Kasumi-1 (cell line): ENCODE results near the gene STAG2.
"Not testable (repeated sequence)": the region's sequence is repeated elsewhere in the genome, so short reads cannot be mapped to it uniquely, and the experiment has no call there.

ENCODE experiments used
- DNase-seq, 2 experiments: peaks; one replicate each; lab custom pipeline; 2025; lab: John Stamatoyannopoulos, UW

Gene STAG2

DNA sequence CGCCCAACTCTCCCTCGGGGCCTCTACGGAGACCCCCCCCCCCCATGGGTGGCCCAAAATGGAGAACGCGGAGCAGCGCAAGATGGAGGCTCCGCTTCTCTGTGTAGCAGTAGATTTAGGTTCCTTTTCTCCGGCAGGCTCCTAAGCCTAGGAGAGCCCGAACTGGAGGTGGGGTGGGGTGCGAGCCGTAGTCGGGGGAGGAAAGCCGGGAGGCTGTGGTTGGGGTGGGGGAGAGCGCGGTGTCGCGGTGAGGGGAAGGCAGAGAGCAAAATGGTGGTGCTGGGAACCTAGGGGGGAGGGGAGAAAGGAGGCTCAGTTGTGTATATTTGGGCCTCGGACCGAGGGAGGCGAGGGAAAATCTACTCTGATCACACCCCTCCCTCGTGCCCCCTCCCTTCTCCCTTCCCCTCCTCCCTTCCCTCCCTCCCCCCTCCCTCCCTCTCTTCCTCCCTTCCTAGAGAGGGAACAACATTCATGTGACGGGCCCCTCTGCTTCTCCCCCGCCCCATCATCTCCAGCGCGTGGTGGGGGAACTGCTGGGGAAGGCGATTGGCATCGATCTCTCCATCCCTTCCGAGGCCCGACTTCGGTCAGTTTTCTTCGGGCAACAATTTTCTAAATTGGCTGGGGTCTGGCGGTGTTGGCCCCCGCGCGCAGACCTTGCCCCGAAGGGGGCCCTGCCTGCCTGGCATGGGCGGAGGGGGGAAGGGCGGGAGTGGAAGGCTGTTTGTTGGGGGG is at the start of gene STAG2:
Gene STAG2, plus strand, starts transcription at position 439 of the 738 bp plus-strand sequence. CDS start 60,922 bp downstream, outside the sequence.
- DNase-seq, result peak; percentile 64 to 75

DNA sequence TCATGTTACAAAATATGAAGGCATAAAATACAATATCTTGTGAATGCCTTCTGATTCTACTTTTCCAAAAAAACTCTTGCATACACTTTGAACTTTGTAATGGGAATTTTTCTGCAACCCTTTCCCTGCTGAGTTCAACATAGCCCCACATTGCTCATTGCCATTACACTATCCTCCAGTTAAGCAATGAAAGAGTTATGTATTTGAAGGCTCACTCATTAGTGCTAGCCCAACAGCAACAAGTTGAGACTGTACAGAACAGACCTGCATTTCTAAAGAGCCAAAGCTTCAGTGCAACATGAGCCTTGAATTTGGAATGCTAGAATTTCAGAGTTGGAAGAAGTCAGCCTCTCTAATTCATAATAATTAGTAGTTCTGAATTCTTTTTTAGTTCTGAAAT is 44.4 kb upstream of the STAG2 start:
- DNase-seq, result no peak

DNA sequence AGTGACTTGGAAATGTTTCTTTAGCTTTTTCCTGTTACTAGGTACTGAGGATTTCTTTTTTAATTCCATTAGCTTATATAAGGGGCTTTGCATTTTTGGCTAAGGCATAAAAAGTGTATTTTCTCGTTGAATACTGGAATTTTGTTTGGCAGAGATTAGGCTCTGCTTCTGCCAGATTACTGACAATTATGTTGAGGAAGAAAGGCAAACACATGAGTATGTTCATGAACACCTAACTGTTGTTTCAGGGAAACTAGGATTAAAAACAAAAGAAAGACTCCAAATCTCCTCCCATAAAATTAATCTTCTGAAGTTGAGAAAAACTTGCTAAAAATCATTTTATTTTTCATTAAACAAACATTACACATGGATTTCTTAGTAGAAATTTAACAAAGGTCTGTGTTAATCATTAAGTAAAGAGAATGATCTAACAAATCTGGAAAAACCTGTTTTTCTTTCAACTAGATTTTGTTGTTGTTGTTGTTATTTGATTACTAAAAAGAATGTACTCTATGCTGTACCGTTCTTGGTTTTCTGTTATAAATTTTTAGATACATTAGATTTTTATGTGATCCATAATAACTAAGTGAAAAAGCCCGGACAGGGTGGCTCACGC is 43.3 kb upstream of the STAG2 start:
- DNase-seq, result no peak

DNA sequence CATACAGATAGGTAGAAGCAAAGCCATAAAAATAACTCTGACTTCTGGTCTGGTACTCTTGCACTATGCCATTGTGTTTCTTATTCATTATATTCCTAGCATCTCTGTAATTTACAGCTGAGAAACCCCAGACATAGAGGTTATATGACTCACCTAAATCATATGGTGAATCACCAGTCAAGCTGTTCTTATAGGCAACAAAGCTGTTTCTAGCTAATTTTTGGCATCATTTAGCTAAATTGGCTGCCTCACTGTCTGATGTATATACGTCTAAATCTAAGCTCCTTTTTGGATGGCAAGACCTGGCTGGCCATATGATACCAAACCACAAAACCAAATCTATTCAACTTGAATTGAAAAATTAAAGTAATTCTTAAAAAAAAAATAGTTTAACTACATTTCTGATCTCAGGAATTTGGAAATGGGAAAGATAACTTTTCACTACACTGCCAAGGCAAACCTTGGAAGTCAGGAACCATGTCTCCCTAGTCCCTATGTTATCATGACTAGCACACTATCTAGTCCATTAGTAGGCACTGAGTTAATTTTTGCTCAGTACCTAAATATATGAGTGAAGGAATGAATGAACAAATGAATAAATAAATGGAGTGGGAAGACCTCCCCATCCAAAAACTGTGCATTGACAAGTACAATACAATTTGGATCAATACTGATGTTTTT is 41.3 kb upstream of the STAG2 start:
- no peak for DNase-seq

DNA sequence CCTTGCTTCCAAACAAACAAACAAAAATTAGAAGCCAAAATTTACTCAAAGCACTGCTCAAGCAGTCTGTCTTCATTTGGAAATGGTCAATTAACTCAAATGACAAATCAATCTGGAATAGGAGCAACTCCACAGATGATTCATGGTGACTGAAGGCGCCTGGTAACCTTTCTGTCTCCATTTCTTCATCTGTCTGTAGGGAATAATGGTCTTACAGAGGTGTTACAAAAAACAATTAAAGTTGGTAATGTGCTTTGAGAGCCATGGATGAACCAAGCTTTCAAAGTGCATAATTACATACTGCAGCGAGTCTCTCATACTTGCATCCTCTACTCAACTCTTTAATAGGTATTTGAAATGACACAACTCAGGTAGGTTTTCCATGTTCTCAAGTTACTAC is 38.3 kb upstream of the STAG2 start:
- DNase-seq, result no peak

DNA sequence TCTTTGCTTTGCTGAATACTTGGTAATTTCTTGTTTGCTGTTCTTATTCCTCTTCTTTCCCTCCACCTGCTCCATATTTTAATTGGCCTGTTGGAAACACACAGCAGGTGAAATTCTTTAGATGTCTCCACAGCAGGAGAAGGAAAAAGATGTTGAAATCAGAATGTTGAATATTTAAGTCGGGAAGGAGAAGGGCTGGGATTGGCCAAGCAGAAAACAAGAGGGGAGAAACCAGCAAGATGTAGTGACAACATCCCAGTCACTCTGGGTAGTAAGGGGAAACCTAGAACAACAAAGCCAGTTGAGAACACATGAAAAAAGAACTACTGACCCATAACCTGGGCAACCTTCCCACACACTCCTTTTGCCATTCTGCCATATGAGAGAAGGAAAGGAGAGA is 37.3 kb upstream of the STAG2 start:
- no peak for DNase-seq

DNA sequence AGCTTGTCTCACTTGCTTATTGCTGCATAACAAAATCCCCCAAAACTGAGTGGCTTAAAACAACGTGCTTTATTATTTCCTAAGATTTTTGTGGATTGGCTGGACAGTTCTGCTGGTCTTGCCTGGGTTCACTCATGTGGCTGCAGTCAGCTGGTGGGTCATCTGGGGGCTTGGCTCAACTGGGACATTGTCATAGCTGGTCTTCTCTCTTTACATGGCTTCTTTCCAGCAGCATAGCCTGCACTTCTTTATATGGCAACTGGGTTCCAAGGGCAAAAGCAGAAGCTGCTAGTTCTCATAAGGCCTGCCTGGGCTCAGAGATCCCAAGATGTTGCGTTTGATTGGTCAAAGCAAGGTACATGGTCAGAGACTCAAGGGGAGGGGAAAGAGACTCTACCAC is 33.7 kb upstream of the STAG2 start:
- DNase-seq, result peak; percentile 17 to 29

DNA sequence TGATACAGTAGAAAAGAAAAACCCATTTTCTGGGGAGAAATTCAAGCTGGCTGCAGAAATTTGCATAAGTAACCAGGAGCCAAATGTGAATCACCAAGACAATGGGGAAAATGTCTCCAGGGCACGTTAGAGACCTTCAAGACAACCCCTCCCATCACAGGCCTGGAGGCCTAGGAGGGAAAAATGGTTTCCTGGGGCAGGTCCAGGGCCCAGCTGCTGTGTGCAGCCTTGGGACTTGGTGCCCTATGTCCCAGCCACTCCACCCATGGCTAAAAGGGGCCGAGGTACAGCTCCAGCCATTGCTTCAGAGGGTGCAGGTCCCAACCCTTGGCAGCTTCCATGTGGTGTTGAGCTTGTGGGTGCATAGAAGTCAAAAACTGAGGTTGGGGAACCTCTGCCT is 29.5 kb upstream of the STAG2 start:
- DNase-seq, result not testable (repeated sequence)

DNA sequence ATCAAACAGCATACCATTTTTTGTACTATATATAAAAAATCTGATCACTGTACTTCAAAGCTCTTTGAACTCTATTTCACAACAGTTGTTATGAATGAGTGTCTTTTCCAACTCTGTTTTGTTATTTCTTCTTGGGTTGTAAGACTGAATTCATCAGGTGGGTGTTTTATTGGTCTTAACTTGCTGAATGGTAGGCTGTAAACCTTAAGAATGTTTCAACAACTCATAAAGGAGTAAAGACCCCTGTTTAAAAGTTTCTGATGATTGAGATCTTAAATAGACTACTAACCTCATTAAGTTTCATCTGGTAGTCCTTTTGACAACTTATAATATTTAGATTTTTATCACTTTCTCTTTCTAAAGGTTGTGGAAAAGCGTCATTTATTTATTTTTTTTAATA is 18.4 kb upstream of the STAG2 start:
- no peak for DNase-seq

DNA sequence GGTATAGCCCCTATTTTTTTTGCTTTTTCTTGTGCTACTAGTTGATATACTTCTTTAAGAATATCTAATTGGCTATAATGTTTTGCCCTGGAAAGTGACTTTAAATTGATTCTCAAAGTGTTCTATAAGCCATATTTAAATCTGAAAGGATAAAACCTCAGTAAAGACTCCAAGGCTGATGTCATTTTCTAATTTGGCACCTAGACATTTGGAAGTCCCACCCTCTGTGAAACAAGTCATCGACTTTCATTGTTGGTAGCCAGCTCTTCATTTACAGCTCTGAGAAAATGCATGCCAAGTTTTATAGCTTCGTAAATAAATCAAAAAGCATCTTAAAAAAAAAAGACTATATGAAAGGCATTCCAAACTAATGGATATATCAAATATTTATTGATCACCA is 18.0 kb upstream of the STAG2 start:
- DNase-seq, result no peak

DNA sequence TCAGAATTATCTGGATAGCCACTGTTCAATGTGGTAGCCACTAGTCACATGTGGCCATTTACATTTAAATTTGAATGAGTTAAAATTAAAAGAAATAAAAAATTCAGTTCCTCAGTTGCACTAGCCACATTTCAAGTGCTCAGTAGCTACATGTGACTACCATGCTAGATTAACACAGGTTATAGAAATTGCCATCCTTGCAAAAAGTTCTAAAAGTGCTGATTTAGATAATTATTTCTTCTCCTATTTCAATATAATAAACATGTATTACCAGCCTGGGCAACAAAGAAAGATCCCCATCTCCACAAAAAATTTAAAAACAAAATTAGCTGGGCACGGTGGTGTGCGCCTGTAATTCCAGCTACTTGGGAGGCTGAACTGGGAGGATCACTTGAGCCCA is 11.7 kb upstream of the STAG2 start:
- no peak for DNase-seq

DNA sequence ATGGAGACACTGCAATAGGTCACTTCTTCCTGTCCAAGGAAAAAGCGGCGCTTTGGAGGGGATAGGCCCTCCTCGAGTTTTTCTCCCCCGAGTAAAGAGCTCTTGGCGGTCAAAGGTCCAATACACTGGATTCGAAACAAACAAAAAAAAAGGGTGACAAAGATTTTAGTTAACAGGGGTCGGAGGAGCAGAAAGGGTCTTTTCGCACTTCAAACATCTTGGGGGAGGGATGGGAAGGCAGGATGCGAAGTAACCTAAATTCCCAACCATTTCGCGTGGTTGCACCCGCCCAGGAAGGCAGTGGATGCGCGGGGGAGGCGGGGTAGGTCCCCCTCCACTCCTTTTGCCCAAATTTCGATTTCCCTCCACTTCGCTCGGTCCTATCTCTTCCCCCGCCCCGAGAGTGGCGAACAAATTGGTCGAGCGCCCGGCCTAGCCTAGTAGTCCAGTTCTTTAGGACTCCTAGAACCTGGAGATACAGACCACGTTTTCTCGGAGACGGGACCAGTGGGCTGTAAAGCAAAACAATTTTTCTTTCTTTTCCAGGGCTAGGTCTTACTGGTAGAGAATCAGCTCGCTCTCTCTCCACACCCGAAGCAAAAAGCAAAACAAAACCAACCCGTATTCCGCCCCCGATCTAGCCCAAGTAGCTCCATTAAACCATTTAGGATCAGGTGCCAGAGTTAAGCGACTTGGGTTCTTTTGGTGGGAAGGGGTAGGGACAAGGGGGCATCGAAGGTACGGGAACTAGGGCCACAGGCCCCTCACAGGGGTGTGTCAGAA is 2.0 kb upstream of the STAG2 start:
- DNase-seq, result peak; percentile 19 to 36

DNA sequence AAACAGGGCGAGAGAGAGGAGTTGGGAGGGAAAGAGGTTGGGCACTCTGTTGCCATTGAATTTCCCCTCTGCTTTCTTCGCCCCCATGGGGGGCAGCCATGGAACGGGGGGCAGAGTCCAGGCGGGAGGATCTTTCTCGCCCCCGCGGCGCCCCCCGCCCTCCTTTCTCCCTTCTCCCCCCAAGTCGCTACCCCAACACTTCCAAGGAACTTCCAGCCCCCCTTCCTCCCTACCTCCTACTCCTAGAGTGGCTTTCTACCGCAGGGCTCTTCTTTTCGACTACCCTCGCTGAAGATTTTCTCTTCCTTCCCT is 594 bp upstream of the STAG2 start:
- DNase-seq, result no peak

DNA sequence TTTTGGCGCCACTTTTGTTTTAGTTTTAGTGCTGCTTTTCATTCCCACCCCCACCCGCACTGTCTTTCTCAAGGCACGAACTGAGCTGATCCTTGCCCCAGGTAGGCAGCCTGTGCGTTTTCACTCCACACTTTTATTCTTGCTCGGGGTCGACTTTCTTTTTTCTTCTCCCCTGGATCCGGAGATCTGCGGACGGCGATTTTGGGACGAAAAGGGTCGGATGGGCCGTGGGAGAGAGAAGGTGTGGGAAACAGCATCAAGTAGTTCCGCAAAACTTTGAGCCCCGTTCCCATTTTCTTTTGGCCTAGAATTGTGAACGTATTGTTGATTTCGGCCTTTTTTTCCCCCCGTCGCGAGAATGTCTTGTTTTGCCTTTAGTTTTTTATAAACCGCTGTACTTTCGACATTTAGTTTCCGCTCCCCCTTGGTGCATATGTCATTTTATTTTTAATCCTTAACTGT is 531 bp downstream of the STAG2 start:
- peak in 1 of 2 experiments; percentile 40 for DNase-seq

DNA sequence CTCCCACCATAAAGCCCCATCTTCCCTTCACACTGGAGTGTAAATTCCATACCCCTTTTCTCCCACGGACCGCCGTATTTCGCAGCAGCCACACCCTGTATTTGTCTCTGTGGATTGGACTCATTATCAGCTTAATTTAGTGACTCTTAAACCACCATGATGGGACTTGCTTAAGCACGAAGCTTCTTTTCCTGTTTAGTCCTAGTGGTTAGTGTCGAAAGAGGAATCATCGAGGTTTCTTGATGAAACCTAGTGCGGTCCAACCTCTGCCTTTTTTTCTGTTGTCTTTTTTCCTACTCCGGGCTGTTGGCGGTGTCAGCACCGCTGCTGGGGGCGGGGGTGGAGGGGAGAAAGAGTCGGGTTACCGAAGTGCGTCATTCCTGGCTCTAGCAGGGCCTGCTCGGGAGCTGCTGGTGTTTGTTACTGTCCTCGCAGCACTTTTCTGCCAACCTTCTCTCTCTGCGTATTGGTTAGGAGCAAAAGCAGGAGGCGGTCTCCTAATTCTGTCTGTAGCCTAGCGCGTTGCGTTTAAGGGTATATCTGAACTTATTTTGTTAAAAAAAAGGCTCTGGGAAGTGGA is 1.4 kb downstream of the STAG2 start:
- peak; percentile 90 to 92 for DNase-seq

DNA sequence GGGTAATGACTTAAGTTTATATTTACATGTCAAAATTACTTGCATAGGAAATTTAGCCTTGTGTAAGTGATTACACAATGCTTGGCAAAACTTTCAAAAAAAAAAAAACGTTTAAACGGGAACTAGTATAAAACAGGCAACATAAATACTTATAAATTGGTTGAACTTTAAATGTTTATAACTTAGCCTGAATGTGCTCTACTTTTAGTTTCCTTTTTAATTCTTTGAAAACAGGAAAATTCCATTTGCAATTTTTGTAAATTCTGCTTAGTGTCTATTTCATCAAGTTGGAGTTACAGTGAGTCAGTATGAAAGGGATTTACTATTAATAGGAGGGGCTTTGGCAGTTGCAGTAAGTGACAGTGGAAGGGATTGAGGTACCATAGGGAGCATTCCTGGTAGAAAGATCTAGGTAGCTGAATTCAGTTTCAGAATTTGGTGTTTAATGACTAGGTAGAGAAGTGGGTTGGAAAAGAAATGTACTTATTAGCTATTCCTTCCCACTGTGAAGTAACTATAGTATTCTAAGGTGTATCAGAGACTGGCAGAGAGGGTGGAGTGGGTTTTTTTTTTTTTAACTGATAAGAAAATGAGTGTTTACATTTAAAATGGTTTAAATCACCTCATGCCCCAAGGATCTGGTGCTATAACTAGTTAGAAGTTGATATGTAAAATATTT is 2.8 kb downstream of the STAG2 start:
- DNase-seq, result peak in 1 of 2 experiments; percentile 33

DNA sequence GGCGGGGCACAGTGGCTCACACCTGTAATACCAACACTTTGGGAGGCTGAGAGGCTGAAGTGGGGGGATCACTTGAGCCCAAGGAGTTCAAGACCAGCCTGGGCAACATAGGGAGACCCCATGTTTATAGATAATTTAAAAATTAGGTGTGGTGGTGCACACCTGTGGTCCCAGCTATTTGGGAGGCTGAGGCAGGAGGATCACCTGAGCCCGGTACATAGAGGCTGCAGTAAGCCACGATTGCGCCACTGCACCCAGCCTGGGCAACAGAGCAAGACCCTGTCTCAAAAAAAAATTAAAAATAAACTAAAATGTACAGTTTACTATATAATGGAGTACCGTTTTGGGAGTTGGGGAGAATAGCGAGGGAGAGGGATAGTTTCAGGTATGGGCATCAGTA is 4.2 kb downstream of the STAG2 start:
- DNase-seq, result no peak

DNA sequence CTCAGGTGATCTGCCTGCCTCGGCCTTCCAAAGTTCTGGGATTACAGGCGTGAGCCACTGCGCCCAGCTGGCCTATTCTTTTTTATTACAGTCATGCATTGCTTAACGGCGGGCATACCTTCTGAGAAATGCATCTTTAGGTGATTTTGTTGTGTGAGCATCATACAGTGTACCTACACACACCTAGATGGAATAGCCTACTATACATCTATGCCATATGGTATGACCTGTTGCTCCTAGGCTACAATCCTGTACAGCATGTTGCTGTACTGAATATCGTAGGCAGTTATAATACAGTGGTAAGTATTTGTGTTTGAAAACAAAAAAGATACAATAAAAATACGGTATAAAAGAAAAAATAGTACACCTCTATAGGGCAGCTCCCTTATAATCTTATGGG is 6.0 kb downstream of the STAG2 start:
- no peak for DNase-seq

DNA sequence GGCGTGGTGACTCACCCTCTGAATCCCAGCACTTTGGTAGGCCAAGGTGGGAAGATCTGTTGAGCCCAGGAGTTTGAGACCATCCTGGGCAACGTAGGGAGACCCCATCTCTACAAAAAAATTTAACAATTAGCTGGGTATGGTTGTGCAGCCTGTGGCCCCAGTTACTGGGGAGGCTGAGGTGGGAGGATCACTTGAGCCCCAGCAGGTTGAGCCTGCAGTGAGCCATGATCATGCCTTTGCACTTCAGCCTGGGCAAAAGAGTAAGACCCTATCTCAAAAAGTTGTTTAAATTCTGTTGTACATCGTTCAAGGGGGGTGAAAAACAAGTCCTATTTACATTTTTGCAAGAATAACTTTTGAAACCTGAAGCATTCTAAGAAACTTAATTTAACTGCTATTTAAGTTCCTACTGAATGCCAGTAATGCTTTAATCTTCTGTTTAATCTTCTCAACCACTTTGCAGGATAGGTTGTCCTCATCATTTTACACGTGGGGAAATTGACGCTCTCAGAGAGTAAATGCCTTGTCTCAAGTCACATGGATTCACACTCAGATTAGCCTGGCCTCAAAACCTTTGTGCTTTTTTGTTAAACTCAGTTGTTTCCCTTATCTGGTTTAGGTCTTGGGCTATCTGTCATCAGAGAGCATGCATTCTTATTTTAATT is 7.0 kb downstream of the STAG2 start:
- DNase-seq, result no peak

DNA sequence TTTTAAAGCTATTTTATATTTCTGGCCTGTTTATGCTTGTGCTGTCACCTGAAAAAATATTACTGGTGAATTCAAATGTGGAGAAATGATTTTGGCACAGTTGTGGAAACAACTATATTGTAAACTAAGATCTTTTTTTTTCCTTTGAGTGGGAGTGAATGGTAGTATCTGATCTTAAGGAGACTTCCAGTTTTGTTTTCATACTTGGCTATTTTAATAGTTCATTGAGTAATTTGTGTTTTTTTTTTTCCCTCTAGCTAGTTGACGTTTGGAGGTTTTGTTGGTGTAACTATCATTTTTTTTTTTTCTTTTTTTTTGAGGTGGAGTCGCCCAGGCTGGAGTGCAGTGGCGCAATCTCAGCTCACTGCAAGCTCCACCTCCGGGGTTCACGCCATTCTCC is 10.5 kb downstream of the STAG2 start:
- no peak for DNase-seq

DNA sequence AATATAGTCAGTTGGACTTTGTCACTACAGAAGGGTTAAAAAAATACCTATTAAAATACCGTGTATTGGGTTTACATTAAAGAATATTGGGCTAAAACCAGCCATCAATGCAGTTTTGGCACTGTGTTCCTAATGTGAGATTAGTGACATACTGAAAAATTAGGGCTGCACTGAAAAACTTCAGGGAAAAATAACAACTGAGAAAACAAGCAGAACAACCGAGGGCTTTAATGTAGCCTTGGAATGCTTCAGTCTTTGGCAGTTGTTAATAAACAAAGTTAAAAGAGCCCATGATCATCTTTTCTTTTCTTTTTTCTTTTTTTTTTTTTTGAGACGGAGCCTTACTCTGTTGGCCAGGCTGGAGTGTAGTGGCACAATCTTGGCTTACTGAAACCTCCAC is 12.4 kb downstream of the STAG2 start:
- DNase-seq, result no peak
